HepG2 (cell line): Measurements from ENCODE around the gene ATOSB. TPM values are rescaled to one million over a fixed set of nuclear protein-coding genes. Genes with fewer than 3 reads are reported as not detected.

Experiments
- AGO2 ChIP-seq: fragments of 200-400 bp; formaldehyde crosslinking; optimal IDR thresholded peaks from 2 replicates; pipeline ENCODE3; 2017; ENCODE audit warnings: mild to moderate bottlenecking, low read depth, low read length, moderate library complexity
- ARHGAP35 ChIP-seq: sonication (generic); formaldehyde crosslinking; IDR thresholded peaks from 2 replicates; pipeline ENCODE4 v1.9.0; 2022; ENCODE audit warnings: mild to moderate bottlenecking, inconsistent platforms, moderate library complexity, missing genetic modification reagents, borderline replicate concordance
- GLI4 ChIP-seq: sonication (generic); formaldehyde crosslinking; IDR thresholded peaks from 2 replicates; pipeline ENCODE4 v1.5.1; 2020; ENCODE audit warnings: missing genetic modification reagents, mild to moderate bottlenecking, moderate library complexity, borderline replicate concordance
- HOXD1 ChIP-seq: sonication (generic); formaldehyde crosslinking; IDR thresholded peaks from 2 replicates; pipeline ENCODE4 v1.5.0; 2020; ENCODE audit warnings: missing genetic modification reagents
- MBNL3 ChIP-seq: fragments of 250-450 bp; sonication (Bioruptor Pico); conservative IDR thresholded peaks from 2 replicates; pipeline ENCODE4 v1.8.0; 2022; ENCODE audit warnings: mild to moderate bottlenecking, inconsistent platforms
- MZF1 ChIP-seq: sonication (generic); formaldehyde crosslinking; IDR thresholded peaks from 2 replicates; pipeline ENCODE4 v1.8.1; 2023; ENCODE audit warnings: mild to moderate bottlenecking, missing genetic modification reagents, borderline replicate concordance
- NR3C1 ChIP-seq: sonication (generic); formaldehyde crosslinking; IDR thresholded peaks from 2 replicates; pipeline ENCODE4 v1.4.0; 2020; ENCODE audit warnings: missing genetic modification reagents
- SIN3B ChIP-seq: fragments of 150-350 bp; IDR thresholded peaks from 2 replicates; pipeline ENCODE4 v1.6.1; 2014; ENCODE audit warnings: low read length
- SMC3 ChIP-seq: IDR thresholded peaks from 2 replicates; pipeline ENCODE4 v1.6.1; 2011; ENCODE audit warnings: low read length, improper control_type of control experiment
- YY1 ChIP-seq: IDR thresholded peaks from 2 replicates; pipeline ENCODE4 v1.6.1; 2011; ENCODE audit warnings: low read length, low read depth, moderate library complexity, mild to moderate bottlenecking; ENCODE audit not compliant: insufficient read depth, insufficient replicate concordance
- ZBTB20 ChIP-seq: sonication (generic); formaldehyde crosslinking; IDR thresholded peaks from 2 replicates; pipeline ENCODE4 v1.8.1; 2023; ENCODE audit warnings: missing genetic modification reagents, low read depth, mild to moderate bottlenecking, borderline replicate concordance
- ZNF17 ChIP-seq: sonication (generic); formaldehyde crosslinking; IDR thresholded peaks from 2 replicates; pipeline ENCODE4 v1.5.0; 2020; ENCODE audit warnings: mild to moderate bottlenecking, missing genetic modification reagents
- ZNF224 ChIP-seq: sonication (generic); formaldehyde crosslinking; IDR thresholded peaks from 2 replicates; pipeline ENCODE4 v1.5.0; 2020; ENCODE audit warnings: mild to moderate bottlenecking, missing genetic modification reagents
- ZNF343 ChIP-seq: sonication (generic); formaldehyde crosslinking; IDR thresholded peaks from 2 replicates; pipeline ENCODE4 v1.4.0; 2020; ENCODE audit warnings: mild to moderate bottlenecking, missing genetic modification reagents
- ZNF383 ChIP-seq: sonication (generic); formaldehyde crosslinking; IDR thresholded peaks from 2 replicates; pipeline ENCODE4 v1.4.0; 2020; ENCODE audit warnings: missing genetic modification reagents, mild to moderate bottlenecking, borderline replicate concordance
- ZNF441 ChIP-seq: sonication (generic); formaldehyde crosslinking; IDR thresholded peaks from 2 replicates; pipeline ENCODE4 v1.7.0; 2021; ENCODE audit warnings: missing genetic modification reagents, borderline replicate concordance
- ZNF629 ChIP-seq: sonication (generic); formaldehyde crosslinking; conservative IDR thresholded peaks from 2 replicates; pipeline ENCODE4 v1.5.0; 2020; ENCODE audit warnings: missing genetic modification reagents
- ZSCAN29 ChIP-seq: sonication (generic); formaldehyde crosslinking; conservative IDR thresholded peaks from 2 replicates; pipeline ENCODE4 v1.4.0; 2020; ENCODE audit warnings: mild to moderate bottlenecking, missing genetic modification reagents
- polyA plus RNA-seq, 8 experiments: library from polyadenylated mRNA; depleted of rRNA in 3 of 8; stranded (reverse) in 7 of 8; unstranded in 1 of 8; fragments of >200 nt; fragmentation: Illumina TruSeq in 4 of 8; extraction: Trizol in 4 of 8; gene quantifications; 2 replicates each; pipeline versions ENCODE4 v1.2.1 to v1.2.3, GENCODE V29; 2011 to 2016; ENCODE audit warnings: low read depth in 4 of 8, missing spikeins in 1 of 8, mixed read lengths in 1 of 8; ENCODE audit not compliant: insufficient read depth in 1 of 8
- total RNA-seq, 5 experiments: library from RNA; depleted of rRNA; stranded (reverse); fragments of >200 nt; fragmentation: Illumina TruSeq; extraction: Trizol; gene quantifications; 2 replicates each; pipeline ENCODE4 v1.2.3, GENCODE V29; 2016; ENCODE audit warnings: low read depth in 1 of 5
- TF ChIP-seq, protein P1 (sequence below): sonication (generic); formaldehyde crosslinking; IDR thresholded peaks from 2 replicates; pipeline ENCODE4 v1.4.0; 2020; ENCODE audit warnings: low read depth, mild to moderate bottlenecking, missing genetic modification reagents
- TF ChIP-seq, protein P2 (sequence below): sonication (generic); formaldehyde crosslinking; IDR thresholded peaks from 2 replicates; pipeline ENCODE4 v1.5.0; 2020; ENCODE audit warnings: missing genetic modification reagents
- TF ChIP-seq, protein P3 (sequence below): sonication (generic); formaldehyde crosslinking; IDR thresholded peaks from 2 replicates; pipeline ENCODE4 v1.4.0; 2020; ENCODE audit warnings: low read depth, missing genetic modification reagents
- TF ChIP-seq, protein P4 (sequence below): IDR thresholded peaks from 2 replicates; pipeline ENCODE4 v1.6.1; 2016; ENCODE audit warnings: control low read depth

Gene ATOSB
- total and polyA plus RNA-seq, 2 of the 13 experiments (the other 11 are each of a cell fraction or from before 2014, with no cell fraction given), result 1.9 to 6.4 TPM

DNA sequence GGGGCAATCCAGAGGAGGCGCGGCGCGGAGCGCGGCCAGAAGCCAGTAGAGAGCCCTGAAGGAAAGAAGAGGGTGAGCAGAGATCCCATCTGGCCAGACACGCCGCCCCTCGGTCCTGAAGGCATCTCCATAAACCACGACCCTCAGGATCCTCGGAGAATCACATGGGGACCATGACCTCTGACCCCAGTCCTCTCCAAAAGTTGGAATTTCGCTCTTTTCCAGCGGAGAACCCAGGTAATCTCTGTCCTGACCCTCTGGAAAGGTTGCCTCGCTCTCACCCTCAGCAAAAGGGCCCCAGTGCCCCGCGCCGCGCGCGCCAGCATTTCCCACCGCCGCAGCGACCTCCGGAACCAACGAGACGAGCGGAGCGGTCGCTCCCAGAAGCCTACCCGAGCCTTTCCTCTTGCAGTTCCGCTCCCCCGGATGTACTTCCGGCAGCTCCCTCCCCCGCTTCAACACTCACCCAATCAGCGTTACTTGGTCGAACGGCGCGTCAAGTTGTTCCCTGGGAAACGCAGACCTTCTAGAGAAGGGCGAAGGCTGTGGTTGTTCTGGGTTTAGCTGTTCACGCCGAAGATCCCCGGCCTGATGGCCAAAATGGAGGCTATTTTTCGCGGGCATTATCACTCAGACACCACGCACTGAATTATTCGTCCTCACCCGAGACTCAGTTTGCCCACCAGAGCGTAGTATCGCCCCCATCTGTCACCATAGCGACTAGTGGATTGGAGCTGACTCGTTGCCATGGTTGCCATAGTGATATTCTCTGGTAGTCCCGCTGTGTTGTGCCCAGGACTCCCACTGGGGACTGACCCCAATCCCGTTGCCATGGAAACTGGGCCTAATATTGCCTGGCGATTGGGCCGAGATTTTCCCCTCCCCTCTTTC, 12.6 kb downstream of the ATOSB start, which contains the start of gene STOML2 (continued):
- TF ChIP-seq ZBTB20 (CRISPR knock-in tag) (no peak), ZNF343 (CRISPR knock-in tag) (no peak), ZNF383 (CRISPR knock-in tag) (no peak), SIN3B (peak; percentile 89), MZF1 (CRISPR knock-in tag) (no peak), ZNF441 (CRISPR knock-in tag) (peak; percentile 43; the same call in 1 of the 2 replicates), HOXD1 (CRISPR knock-in tag) (peak; percentile 91; the same call in 1 of the 2 replicates), SMC3 (no peak), MBNL3 (CRISPR knock-in tag) (no peak), ARHGAP35 (CRISPR knock-in tag) (0 out of 2 replicates have a peak, but pooled peaks have one; percentile 17), ZNF224 (0 out of 2 replicates have a peak, but pooled peaks have one; percentile 36), NR3C1 (no peak), ZSCAN29 (no peak), ZNF17 (CRISPR knock-in tag) (no peak), GLI4 (CRISPR knock-in tag) (no peak), YY1 (peak; percentile 72), ZNF629 (CRISPR knock-in tag) (peak; percentile 43), AGO2 (peak; percentile 66)
- TF ChIP-seq, protein P1, sequence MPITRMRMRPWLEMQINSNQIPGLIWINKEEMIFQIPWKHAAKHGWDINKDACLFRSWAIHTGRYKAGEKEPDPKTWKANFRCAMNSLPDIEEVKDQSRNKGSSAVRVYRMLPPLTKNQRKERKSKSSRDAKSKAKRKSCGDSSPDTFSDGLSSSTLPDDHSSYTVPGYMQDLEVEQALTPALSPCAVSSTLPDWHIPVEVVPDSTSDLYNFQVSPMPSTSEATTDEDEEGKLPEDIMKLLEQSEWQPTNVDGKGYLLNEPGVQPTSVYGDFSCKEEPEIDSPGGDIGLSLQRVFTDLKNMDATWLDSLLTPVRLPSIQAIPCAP, result no peak
- TF ChIP-seq, protein P2, sequence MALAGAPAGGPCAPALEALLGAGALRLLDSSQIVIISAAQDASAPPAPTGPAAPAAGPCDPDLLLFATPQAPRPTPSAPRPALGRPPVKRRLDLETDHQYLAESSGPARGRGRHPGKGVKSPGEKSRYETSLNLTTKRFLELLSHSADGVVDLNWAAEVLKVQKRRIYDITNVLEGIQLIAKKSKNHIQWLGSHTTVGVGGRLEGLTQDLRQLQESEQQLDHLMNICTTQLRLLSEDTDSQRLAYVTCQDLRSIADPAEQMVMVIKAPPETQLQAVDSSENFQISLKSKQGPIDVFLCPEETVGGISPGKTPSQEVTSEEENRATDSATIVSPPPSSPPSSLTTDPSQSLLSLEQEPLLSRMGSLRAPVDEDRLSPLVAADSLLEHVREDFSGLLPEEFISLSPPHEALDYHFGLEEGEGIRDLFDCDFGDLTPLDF, result peak; percentile 69; the same call in 1 of the 2 replicates
- TF ChIP-seq, protein P3, sequence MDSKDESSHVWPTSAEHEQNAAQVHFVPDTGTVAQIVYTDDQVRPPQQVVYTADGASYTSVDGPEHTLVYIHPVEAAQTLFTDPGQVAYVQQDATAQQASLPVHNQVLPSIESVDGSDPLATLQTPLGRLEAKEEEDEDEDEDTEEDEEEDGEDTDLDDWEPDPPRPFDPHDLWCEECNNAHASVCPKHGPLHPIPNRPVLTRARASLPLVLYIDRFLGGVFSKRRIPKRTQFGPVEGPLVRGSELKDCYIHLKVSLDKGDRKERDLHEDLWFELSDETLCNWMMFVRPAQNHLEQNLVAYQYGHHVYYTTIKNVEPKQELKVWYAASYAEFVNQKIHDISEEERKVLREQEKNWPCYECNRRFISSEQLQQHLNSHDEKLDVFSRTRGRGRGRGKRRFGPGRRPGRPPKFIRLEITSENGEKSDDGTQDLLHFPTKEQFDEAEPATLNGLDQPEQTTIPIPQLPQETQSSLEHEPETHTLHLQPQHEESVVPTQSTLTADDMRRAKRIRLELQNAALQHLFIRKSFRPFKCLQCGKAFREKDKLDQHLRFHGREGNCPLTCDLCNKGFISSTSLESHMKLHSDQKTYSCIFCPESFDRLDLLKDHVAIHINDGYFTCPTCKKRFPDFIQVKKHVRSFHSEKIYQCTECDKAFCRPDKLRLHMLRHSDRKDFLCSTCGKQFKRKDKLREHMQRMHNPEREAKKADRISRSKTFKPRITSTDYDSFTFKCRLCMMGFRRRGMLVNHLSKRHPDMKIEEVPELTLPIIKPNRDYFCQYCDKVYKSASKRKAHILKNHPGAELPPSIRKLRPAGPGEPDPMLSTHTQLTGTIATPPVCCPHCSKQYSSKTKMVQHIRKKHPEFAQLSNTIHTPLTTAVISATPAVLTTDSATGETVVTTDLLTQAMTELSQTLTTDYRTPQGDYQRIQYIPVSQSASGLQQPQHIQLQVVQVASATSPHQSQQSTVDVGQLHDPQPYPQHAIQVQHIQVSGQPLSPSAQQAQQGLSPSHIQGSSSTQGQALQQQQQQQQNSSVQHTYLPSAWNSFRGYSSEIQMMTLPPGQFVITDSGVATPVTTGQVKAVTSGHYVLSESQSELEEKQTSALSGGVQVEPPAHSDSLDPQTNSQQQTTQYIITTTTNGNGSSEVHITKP (CRISPR knock-in tag), result no peak
- TF ChIP-seq, protein P4, sequence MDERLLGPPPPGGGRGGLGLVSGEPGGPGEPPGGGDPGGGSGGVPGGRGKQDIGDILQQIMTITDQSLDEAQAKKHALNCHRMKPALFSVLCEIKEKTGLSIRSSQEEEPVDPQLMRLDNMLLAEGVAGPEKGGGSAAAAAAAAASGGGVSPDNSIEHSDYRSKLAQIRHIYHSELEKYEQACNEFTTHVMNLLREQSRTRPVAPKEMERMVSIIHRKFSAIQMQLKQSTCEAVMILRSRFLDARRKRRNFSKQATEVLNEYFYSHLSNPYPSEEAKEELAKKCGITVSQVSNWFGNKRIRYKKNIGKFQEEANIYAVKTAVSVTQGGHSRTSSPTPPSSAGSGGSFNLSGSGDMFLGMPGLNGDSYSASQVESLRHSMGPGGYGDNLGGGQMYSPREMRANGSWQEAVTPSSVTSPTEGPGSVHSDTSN (CRISPR knock-in tag), result no peak
